ENCODE data around the gene NEDD4.
"Not testable (repeated sequence)": the region's sequence is repeated elsewhere in the genome, so short reads cannot be mapped to it uniquely, and the experiment has no call there.

The NEDD4 gene

DNA sequence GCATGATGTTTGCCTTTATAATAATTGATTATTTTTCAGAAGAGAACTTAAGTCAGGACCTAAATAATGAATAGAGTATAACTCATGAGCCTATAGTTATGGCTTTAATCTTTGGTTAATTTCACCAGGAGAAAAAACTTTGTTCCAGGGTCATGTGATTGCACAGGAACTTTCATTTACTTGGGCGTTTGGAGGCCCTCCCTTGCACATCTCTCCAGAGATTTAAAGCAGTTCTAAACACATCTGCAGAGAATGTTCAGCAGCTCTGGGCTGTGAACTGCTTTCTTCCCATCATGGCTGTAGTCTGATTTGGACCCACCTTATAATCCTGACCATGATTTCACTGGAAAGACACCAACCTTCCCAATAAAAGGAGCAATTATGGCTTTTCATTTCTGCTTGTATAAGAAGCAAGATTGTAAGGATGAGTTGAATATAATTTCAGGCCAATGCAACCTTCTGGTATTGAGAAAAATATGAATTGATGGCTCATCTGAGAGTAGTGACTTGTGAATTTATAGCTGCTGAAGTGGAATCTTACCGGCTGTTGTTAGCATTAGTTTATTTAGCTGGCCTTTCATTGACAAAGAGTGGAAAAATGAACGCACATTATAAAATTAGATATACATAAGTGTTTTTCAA, 169.6 kb downstream of the NEDD4 start:
- DNase-seq = no peak

DNA sequence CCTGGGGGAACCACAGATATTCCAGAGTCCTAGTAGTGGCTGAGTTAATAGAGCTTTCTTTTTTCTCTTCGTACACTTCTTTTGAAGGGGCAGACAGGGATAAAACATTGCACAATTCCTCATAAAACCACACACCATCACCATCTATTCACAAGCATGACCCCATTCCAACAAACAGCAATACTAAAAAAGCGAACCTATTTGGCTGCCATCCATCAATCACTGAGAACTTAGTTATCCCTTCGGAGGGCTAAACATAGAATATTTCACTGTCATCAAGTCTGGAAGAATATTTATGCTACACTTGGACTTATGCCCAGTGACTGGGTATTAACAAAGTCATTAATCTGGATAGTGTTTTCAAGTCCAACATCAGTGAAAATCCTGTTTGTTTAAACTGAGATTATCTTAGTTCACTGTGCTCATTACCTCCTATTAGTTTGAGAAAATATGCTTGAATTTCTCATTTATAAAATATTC, 170.2 kb downstream of the NEDD4 start:
- DNase-seq = no peak

DNA sequence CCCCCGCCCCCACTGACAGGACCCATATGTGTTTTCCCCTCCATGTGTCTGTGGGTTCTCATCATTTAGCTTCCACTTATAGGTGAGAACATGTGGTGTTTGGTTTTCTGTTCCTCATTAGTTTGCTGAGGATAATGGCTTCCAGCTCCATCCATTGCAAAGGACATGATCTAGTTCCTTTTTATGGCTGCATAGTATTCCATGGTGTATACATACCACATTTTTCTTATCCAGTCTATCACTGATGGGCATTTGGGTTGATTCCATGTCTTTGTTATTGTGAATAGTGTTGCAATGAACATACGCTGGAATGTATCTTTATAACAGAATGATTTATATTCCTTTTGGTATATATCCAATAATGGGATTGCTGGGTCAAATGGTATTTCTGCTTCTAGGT, 171.7 kb downstream of the NEDD4 start:
- not testable (repeated sequence) for DNase-seq

DNA sequence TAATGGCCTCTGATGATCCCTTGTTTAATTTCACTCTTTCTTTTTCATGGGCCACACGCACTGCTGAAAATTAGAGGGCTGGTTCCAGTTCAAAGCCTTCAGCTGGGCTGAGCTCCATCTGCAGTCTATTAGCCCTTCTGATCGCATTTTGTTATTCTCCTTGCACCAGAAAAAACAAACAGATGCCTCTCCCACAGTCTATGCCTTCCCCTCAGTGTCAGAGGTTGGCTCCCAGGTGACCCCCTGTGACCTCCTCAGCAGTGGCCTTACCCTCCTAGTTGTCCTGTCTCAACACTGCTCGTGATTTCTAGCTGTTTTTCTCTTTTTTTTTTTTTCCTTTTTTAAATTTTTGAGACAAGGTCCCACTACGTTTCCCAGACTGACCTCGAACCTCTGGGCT, 173.4 kb downstream of the NEDD4 start:
- no peak for DNase-seq

DNA sequence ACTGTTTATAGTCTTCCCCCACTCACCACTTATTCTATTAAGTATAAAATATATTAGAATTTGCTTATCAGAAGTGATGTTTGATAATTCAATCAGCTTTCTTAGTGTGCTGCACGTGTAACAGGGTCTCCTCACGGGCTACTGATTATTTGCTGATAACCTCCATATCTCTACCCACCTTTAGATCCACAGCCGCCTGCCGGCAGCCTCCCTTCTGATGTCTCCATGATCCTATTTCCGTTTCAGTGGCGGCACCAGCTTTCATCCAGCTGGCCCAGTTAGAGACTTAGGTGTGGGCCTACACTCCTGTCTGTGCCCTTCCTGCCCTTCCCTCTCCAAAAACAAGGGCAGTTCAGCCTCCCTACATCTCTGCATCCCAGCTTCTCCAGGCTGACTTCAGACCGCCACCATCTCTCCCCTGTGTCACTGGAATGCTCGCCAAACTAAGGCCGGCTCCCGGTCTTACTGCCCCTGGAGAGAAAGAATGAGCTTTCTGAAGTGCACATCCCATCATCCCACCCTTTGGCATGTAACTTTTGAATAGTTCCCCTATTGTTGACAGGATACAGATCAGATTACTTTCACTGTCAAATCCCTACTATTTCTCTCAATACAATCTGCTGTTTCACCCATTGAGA, 173.9 kb downstream of the NEDD4 start:
- DNase-seq = no peak

DNA sequence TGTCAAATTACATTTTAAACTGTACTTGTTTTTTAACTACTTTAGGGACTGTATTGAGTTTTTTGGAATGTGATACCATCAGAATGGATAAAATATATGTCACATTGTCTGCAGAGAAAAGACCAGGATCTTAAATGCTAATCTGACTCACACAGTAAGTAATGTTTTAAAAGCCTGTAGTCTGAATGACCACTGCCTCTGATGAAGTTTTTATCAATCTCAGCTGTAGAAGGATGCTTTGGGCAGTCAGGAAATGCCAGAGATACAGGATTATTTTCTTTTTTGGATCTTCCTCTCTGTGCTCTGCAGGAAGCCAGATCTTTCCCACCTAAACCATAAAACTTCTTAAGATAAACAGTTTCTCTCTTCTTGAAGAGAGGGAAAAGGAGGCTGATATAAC, 177.4 kb downstream of the NEDD4 start:
- DNase-seq = no peak

DNA sequence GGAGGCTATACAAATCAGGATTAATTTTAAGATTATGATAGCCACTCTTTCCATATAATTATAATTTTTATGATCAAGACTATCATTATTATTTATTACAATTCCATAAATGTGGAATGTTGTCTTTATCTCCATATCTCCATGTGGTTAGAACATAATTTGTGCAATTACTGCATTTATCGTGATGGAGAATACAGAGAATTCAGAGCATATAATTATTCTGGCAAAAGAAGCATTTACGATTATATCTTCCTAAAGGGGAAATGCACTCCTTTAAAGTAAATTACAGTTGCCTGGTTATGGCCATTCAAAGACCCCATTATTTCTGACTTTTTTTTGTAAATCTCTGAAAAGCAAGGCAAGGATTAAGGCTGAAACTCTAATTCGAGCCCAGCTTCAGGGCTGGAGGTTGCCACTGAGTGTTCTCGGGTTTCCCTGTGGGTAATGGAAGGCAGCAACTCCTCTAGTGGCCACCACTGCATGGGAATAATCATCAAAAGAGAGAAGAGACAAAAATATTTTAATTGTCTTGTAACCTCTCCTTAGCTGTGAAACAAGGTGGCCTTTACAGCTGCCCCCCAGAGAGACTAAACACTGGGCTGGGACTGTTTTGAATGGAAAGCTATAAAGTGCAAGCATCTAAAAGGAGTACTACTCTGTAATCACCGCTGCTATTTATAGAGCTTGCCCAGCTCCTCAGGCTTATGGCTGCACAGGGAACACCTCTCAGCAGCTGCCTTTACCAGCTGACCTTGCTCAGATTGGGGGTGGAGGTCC, 190.6 kb downstream of the NEDD4 start:
- no peak for DNase-seq

DNA sequence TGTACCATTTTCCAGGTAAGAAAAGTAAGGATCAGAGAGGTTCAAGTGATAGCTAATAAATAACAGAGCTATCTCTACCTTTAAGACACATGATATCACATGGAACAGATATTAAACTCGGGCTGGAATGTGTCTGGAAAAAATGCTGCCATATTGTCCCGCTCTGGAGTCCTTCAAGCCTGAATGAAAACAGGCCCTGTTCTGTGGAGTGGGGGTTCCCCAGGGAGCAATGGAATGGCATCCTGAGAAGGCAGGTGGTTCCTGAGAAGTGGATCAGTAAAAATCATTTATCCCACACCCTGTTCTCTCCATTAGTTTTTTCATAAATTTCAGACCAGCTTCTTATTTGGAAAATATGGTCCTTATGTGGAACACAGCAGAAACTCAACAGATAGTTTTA, 193.2 kb downstream of the NEDD4 start:
- DNase-seq = no peak

DNA sequence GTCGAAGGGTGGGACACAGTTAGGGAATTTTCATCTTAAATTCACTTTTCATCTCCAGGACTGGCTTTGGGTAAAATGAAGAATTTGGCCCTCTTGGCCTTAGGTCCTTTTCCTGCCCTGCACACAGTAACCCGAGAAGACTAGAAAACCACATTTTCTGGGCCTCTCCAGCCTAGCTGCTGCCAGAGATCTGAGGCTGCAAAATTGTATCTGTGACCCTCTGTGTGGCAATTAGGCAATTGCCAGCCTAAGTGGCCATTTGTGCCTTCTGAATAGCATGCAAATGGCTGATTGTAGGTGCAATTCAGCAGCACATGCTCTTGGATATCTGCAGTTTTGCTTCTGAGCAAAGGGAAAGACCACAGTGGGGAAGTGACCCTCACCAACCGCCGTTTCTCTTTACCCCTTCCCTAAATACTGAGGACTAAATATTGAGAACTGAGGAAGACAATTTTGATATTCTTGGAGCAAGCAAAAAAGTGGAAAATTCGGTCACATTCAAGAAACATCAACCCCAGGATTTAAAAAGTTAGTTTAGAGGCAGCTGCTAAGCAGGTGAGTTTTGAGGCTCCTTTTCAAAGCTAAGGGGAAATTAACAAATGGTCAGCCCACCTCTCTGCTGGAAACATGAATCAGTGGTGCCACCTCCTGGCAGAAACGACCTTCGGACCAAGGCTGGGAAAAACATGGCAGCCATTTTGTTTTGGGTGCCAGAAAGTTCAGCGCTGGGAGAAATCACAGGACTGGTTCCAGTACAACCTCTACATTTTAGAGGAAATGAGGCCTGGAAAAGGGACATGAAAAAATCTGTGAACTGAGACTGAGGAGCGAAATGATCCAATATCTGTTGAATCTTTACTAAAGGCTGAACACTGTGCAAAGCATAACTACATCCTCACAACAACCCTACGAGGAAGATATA, 193.9 kb downstream of the NEDD4 start:
- DNase-seq = no peak

DNA sequence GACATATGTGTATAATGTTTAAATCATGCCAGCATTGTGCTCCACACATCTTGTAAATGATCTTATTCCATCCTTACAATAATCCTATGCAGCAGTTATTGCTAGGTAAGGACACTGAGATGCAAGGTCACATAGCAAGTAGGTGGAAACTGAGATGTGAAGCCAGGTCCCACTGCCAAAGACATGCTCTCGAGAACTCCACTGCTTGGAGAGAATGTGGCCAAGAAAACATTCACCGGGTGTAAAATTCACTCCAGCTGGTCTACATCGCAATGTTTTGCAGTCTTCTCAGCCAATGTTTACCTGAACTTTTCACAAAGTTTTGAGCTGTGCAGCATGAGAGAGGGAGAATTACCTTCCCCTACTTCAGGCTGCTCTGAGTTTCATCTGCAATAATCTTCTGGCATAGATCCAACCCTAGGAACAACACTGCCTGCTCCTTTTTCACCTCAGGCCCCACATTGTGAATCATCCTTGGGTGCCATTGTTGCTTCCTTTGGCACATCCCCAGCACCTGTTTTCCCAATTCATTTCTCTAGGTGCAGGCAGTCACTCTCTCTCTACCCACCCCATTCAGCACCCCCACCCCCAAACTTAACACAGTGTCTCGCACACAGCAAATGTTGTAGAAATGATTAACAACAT, 197.0 kb downstream of the NEDD4 start:
- DNase-seq = no peak

DNA sequence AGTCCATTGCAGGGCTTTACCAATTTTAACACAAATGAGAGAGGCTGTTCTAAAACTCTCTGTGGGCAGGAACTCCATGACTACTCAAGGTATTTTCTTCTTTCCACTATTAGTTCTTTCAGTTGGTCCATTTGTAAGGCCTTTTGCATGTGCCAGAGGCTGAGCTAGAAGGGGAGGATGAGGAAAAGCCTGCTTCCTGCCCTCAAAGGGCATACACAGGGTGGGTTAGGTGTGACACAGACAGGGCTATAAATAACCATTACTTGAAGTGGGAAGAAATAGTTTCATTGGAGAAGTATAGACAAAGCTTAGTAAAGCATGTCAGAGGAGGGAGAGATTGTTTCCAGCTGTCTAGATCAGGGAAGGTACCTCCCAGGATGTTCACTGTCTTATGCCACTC, 198.4 kb downstream of the NEDD4 start:
- DNase-seq = no peak

DNA sequence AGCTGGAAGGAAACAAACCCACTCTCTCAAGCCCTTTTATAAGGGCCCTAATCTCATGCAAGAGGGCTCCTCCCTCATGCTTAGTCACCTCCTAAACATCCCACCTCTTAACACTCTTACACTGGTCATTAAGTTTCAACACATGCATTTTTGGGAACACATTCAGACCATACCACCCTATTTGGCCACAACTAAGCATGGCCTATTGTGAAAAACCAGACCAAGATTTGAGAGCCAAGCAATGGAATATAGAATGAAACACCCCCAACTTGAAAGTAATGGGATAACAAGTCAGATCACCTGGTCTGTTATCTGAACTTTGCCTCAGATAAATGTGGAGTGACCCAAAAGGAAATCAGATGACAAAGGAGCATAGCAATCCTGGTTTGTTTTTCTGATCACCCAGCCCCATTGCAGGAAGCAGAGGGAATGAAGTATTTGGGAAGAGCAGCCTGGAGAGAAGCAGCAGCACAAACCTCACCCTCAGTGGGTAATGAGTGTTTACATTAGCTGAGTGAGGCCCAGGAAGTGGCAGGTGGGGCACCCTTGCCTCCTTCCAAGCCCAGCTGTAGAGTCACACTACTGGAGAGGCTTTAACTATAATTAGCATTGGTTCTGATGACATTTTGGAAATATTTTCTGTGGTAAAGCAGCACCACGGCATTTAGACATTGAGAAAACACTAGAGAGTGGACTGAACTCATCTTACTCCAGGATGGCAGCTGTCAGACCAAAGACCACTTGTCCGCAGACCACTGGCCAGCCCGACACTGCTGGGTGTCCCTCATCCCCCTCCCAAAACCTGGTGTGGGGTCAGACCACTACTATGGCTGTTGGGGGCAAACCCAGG, 201.6 kb downstream of the NEDD4 start:
- no peak for DNase-seq

DNA sequence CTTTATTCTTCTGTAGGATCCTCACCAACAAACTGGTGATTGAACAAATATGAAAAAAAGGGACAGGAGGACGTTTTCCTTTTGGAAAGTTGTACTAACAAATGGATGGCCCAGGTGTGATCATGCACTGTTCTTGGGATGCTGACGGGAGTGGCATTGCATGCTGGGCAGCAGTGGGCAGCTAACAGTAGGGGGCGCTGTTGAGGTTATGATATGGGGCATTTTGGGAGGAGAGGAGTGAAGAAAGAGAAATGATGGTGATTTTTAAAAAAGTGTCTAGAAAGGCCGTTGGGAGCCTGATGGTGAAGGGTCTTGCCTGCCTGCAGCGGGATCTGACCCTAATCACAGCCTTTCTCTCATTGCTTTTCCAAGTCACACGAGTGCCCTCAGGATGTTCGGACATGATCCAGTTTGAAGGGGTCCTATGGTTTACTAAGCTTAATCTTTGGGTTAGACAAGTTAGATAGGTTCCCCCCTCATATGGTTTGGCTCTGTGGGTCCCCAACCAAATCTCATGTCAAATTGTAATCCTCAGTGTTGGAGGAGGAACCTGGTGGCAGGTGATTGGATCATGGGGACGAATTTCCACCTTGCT, 204.2 kb downstream of the NEDD4 start:
- DNase-seq = peak; percentile 12

DNA sequence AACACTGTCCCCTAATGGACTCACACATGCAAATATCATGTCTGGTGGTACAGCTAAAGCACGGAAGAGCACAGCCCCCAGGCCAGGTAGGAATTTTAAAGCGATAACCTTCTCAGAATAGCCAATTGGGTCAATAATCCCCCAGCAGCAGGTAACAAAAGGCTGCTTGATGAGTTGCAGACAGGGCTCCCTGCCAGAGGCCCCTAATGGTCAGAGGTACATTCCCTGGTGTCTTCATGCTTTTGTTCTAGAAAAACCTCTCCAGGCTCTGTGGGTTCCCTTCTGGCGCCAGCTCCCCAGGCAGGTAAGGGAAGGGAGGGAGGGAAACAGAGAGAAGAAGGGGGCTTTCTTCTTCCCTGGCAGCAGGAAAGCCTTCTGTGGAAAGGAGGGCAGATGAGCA, 207.1 kb downstream of the NEDD4 start:
- no peak for DNase-seq

DNA sequence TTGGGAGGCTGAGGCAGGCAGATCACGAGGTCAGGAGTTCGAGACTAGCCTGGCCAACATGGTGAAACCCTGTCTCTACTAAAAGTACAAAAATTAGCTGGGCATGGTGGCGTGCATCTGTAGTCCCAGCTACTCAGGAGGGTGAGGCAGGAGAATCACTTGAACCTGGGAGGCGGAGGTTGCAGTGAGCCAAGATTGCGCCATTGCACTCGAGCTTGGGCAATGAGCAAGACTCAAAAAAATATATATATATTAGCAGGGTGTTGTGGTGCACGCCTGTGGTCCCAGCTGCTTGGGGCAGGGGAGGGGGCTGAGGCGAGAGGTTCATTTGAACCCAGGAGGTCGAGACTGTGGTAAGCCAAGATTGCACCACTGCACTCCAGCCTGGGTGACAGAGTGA, 207.8 kb downstream of the NEDD4 start:
- DNase-seq = not testable (repeated sequence)

DNA sequence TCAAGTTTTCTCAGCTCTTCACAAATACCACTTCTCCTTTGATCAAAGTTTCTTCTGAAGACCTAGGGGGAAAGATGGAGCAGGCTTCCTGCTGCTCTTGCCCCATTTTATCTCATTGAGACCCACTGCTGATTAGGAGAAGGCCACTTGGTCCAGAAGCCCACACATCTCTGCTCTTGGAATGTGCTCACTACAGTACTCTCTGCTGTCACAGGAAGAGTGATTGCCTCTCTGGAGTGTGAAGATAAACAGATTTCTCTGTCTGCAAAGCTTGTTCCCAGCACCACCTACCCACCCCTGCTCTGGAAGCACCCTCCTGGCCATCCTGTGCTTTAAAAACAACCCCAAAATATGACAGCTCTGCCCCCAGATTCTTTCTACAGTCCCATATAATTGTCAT, 209.1 kb downstream of the NEDD4 start:
- no peak for DNase-seq

DNA sequence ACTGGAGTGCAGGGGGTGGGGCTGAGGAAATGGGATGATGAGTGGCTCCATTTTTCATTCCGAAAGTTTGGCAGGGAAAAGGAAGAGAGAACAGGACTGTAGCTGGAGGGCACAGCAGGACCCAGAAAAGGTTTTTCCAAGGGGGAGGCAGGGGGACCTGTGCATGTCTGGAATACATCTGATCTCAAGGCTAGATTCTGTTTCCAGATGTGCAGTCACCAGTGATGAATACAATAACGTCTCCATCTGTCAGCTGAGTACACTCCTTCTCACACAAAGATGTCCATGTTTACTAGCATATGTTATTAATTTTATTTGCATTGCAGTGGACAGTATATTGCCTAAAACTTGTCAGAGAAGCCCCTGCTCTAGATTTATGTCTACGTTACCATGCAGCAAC, 210.5 kb downstream of the NEDD4 start:
- no peak for DNase-seq

DNA sequence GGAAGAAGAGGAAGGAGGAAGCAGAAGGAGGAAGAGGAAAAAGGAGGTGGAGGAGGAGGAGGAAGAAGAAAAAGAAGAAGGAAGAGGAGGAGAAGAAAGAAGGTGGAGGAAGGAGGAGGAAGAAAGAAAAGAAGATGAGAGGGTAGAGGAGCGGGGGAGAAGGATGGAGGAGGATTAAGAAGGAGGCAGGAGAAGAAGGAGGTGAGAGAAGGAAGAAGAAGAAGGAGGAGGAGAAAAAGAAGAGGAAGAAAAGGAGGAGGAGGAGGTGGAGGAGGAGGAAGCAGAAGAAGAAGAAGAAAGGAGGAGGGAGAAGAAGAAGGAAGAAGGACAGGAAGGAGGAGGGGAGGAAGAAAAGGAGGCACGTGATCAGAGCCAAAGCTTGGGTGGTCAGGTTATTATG, 213.1 kb downstream of the NEDD4 start:
- no peak for DNase-seq

DNA sequence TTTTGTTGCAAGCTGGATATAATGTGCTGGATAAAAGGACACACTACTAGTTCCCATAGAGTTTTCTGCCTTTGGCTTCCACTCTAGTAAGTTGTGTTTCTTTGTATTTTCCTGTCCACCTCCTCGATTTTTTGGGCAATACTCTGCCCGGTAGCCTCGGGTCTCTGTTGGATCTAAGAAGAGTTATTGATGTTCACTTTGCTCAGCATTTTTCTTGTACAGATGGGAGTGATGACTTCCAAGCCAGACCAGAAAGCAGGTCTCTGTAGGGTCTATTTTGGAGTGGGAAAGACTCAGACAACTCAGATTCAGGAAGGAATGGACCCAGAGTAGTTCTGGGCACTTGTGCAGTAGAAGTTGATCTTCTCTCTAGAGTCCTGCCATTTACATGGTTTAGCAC, 214.5 kb downstream of the NEDD4 start:
- no peak for DNase-seq
